ENCODE data around the gene THAP4. TPM values are rescaled to one million over a fixed set of nuclear protein-coding genes. Genes with fewer than 3 reads are reported as not detected.
"Not testable (repeated sequence)": the region's sequence is repeated elsewhere in the genome, so short reads cannot be mapped to it uniquely, and the experiment has no call there.

The THAP4 gene
- total and polyA plus RNA-seq, 2 donors: 34.0 to 36.8 TPM

DNA sequence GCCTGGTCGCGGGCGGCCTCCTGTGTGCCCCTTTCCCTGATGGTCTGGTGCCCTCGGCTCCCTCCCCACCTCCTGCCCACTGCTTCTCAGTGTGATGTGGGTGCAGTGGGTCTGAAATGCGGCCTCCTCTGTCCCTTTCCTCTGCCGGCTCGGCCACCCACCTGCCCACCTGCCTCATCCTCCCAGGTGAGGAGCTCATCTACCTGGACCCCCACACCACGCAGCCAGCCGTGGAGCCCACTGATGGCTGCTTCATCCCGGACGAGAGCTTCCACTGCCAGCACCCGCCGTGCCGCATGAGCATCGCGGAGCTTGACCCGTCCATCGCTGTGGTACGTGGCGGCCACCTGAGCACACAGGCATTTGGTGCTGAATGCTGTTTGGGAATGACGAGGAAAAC is 31.4 kb upstream of the THAP4 start:
- no peak overlapping the region for H3K27ac ChIP-seq (ENCODE audit: low read depth in 1 of 2, low read length in 1 of 2)

GRCh38 chr2:241666627-241667400 is 29.9 kb upstream of the THAP4 start:
- Histone ChIP-seq H3K27ac (ENCODE audit: low read depth in 1 of 2, low read length in 1 of 2) (no peak overlapping the region), H3K4me1 (ENCODE audit: control insufficient read depth in 2 of 2, insufficient read depth in 2 of 2, low read length in 2 of 2) (no peaks in the 10 kb centered on the region), H3K4me3 (ENCODE audit: low read length in 2 of 2) (no peak overlapping the region), H3K36me3 (ENCODE audit: control insufficient read depth in 2 of 2, insufficient read depth in 2 of 2, low read length in 1 of 2) (peaks cover 51 to 53% of the 10 kb centered on the region in 2 donors), H3K9me3 (ENCODE audit: control insufficient read depth in 2 of 2, insufficient read depth in 1 of 2, low read length in 1 of 2) (no peaks in the 10 kb centered on the region), H3K27me3 (ENCODE audit: control insufficient read depth in 2 of 2, insufficient read depth in 1 of 2, low read length in 1 of 2) (no peaks in the 10 kb centered on the region)
- WGBS: 97% methylated on average over 42 of the region's 42 CpGs
- no peak for DNase-seq (ENCODE audit: low read depth in 6 of 9, low spot score in 9 of 9)

More for the DNA sequence above, 31.4 kb upstream of the THAP4 start:
- whole genome bisulfite sequencing: 98% methylated on average over 21 of the region's 21 CpGs
- Histone ChIP-seq H3K27me3 (ENCODE audit: control insufficient read depth in 2 of 2, insufficient read depth in 1 of 2, low read length in 1 of 2) (no peaks in the 10 kb centered on the region), H3K9me3 (ENCODE audit: control insufficient read depth in 2 of 2, insufficient read depth in 1 of 2, low read length in 1 of 2) (no peaks in the 10 kb centered on the region), H3K4me1 (ENCODE audit: control insufficient read depth in 2 of 2, insufficient read depth in 2 of 2, low read length in 2 of 2) (no peaks in the 10 kb centered on the region), H3K36me3 (ENCODE audit: control insufficient read depth in 2 of 2, insufficient read depth in 2 of 2, low read length in 1 of 2) (peaks cover 57 to 63% of the 10 kb centered on the region in 2 donors), H3K4me3 (ENCODE audit: low read length in 2 of 2) (no peak overlapping the region)
- no peak for DNase-seq (ENCODE audit: low read depth in 6 of 9, low spot score in 9 of 9)

GRCh38 chr2:241665731-241666440 is 28.9 kb upstream of the THAP4 start:
- H3K27me3 ChIP-seq (ENCODE audit: control insufficient read depth in 2 of 2, insufficient read depth in 1 of 2, low read length in 1 of 2): no peaks in the 10 kb centered on the region
- no peak overlapping the region for H3K27ac ChIP-seq (ENCODE audit: low read depth in 1 of 2, low read length in 1 of 2)
- H3K36me3 ChIP-seq (ENCODE audit: control insufficient read depth in 2 of 2, insufficient read depth in 2 of 2, low read length in 1 of 2): peaks cover 50 to 51% of the 10 kb centered on the region in 2 donors
- WGBS: 96% methylated on average over 23 of the region's 23 CpGs
- no peaks in the 10 kb centered on the region for H3K4me1 ChIP-seq (ENCODE audit: control insufficient read depth in 2 of 2, insufficient read depth in 2 of 2, low read length in 2 of 2)
- no peaks in the 10 kb centered on the region for H3K9me3 ChIP-seq (ENCODE audit: control insufficient read depth in 2 of 2, insufficient read depth in 1 of 2, low read length in 1 of 2)
- no peak overlapping the region for H3K4me3 ChIP-seq (ENCODE audit: low read length in 2 of 2)
- DNase-seq (ENCODE audit: low read depth in 6 of 9, low spot score in 9 of 9): no peak

DNA sequence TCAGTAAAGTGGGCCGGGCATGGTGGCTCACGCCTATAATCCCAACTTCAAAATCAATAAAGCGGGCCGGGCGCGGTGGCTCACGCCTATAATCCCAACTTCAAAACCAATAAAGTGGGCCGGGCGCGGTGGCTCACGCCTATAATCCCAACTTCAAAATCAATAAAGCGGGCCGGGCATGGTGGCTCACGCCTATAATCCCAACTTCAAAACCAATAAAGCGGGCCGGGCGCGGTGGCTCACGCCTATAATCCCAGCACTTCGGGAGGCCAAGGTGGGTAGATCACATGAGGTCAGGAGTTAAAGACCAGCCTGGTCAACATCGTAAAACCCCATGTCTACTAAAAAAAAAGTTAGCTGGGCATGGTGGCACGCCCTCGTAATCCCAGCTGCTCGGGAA is 25.8 kb upstream of the THAP4 start:
- not testable (repeated sequence) for H3K9me3 ChIP-seq (ENCODE audit: control insufficient read depth in 2 of 2, insufficient read depth in 1 of 2, low read length in 1 of 2); DNase-seq (ENCODE audit: low read depth in 6 of 9, low spot score in 9 of 9); H3K27ac ChIP-seq (ENCODE audit: low read depth in 1 of 2, low read length in 1 of 2); H3K4me3 ChIP-seq (ENCODE audit: low read length in 2 of 2); H3K27me3 ChIP-seq (ENCODE audit: control insufficient read depth in 2 of 2, insufficient read depth in 1 of 2, low read length in 1 of 2); H3K4me1 ChIP-seq (ENCODE audit: control insufficient read depth in 2 of 2, insufficient read depth in 2 of 2, low read length in 2 of 2)
- 96% methylated on average over 24 of the region's 24 CpGs for WGBS
- H3K36me3 ChIP-seq (ENCODE audit: control insufficient read depth in 2 of 2, insufficient read depth in 2 of 2, low read length in 1 of 2): peaks cover 42 to 46% of the 10 kb centered on the region in 2 donors

DNA sequence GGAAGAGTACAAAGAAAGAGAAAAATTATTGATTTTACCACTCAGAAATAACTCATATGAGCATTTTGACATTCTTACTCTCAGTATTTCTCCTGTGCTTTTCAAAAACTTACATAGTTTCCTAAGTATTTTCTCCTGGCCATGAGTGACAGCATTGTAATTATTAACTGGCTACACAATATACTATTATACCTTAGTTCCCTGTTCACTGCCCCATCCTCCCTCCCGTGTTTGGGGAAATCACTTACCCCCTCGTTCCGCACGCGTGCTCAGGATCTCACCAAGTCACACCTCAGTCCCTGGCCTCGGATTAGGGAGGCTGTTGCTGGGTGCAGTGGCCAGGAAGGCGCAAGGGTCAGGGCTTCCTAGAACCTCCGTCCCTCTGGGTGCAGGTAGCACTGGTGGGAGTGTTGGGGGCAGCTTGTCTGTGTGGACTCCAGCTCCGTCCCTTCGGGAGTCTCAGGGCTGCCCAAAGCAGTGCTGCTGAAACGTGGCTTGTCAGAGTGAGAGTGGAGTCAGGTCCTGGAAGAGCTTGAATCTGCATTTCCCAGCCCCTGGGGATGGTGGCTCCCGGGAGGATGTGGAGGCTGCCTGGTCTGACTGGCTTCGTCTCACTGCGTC is 23.7 kb upstream of the THAP4 start:
- Histone ChIP-seq H3K9me3 (ENCODE audit: control insufficient read depth in 2 of 2, insufficient read depth in 1 of 2, low read length in 1 of 2) (no peaks in the 10 kb centered on the region), H3K27ac (ENCODE audit: low read depth in 1 of 2, low read length in 1 of 2) (no peak overlapping the region), H3K36me3 (ENCODE audit: control insufficient read depth in 2 of 2, insufficient read depth in 2 of 2, low read length in 1 of 2) (peaks cover 42 to 47% of the 10 kb centered on the region in 2 donors), H3K4me3 (ENCODE audit: low read length in 2 of 2) (no peak overlapping the region), H3K4me1 (ENCODE audit: control insufficient read depth in 2 of 2, insufficient read depth in 2 of 2, low read length in 2 of 2) (no peaks in the 10 kb centered on the region), H3K27me3 (ENCODE audit: control insufficient read depth in 2 of 2, insufficient read depth in 1 of 2, low read length in 1 of 2) (no peaks in the 10 kb centered on the region)
- DNase-seq (ENCODE audit: low read depth in 6 of 9, low spot score in 9 of 9): no peak
- 99% methylated on average over 14 of the region's 14 CpGs for WGBS

GRCh38 chr2:241659150-241659739 is 22.3 kb upstream of the THAP4 start:
- peak in 5 of 9 donors; percentile 32 to 72 (median 41) for DNase-seq (ENCODE audit: low read depth in 6 of 9, low spot score in 9 of 9)
- H3K4me3 ChIP-seq (ENCODE audit: low read length in 2 of 2): no peak overlapping the region
- no peaks in the 10 kb centered on the region for H3K4me1 ChIP-seq (ENCODE audit: control insufficient read depth in 2 of 2, insufficient read depth in 2 of 2, low read length in 2 of 2)
- H3K9me3 ChIP-seq (ENCODE audit: control insufficient read depth in 2 of 2, insufficient read depth in 1 of 2, low read length in 1 of 2): no peaks in the 10 kb centered on the region
- no peaks in the 10 kb centered on the region for H3K27me3 ChIP-seq (ENCODE audit: control insufficient read depth in 2 of 2, insufficient read depth in 1 of 2, low read length in 1 of 2)
- H3K36me3 ChIP-seq (ENCODE audit: control insufficient read depth in 2 of 2, insufficient read depth in 2 of 2, low read length in 1 of 2): peaks cover 57 to 61% of the 10 kb centered on the region in 2 donors
- 84% methylated on average over 26 of the region's 26 CpGs for WGBS
- H3K27ac ChIP-seq (ENCODE audit: low read depth in 1 of 2, low read length in 1 of 2): peak overlapping the region in 1 of 2 donors; percentile 65

DNA sequence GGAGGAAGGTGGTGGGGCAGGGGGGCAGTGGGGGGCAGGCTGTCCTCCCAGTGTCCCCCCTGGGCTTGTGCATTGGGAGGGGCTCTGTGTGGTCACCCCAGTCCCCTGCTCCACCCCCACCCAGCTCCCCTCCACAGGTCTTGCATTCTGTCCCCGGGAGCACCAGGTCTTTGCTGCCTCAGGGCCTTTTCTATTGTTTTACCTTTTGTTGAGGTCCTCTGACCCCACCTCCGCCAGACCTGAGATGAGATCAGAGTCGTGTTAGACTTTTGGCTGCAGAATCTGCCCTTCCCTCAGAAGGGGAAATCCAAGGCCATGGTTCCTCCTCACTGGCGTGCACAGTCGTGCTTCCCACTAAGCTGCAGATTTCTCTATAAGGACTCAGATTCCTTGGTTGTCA is 21.3 kb upstream of the THAP4 start:
- H3K4me3 ChIP-seq (ENCODE audit: low read length in 2 of 2): no peak overlapping the region
- peaks cover 60 to 65% of the 10 kb centered on the region in 2 donors for H3K36me3 ChIP-seq (ENCODE audit: control insufficient read depth in 2 of 2, insufficient read depth in 2 of 2, low read length in 1 of 2)
- WGBS: 95% methylated on average over 5 of the region's 5 CpGs
- H3K4me1 ChIP-seq (ENCODE audit: control insufficient read depth in 2 of 2, insufficient read depth in 2 of 2, low read length in 2 of 2): no peaks in the 10 kb centered on the region
- H3K27ac ChIP-seq (ENCODE audit: low read depth in 1 of 2, low read length in 1 of 2): peak overlapping the region in 1 of 2 donors; percentile 65
- H3K9me3 ChIP-seq (ENCODE audit: control insufficient read depth in 2 of 2, insufficient read depth in 1 of 2, low read length in 1 of 2): no peaks in the 10 kb centered on the region
- H3K27me3 ChIP-seq (ENCODE audit: control insufficient read depth in 2 of 2, insufficient read depth in 1 of 2, low read length in 1 of 2): no peaks in the 10 kb centered on the region
- peak in 1 of 9 donors; percentile 19 for DNase-seq (ENCODE audit: low read depth in 6 of 9, low spot score in 9 of 9)

GRCh38 chr2:241657786-241658254 is 20.9 kb upstream of the THAP4 start:
- Histone ChIP-seq H3K36me3 (ENCODE audit: control insufficient read depth in 2 of 2, insufficient read depth in 2 of 2, low read length in 1 of 2) (peaks cover 65 to 70% of the 10 kb centered on the region in 2 donors), H3K27ac (ENCODE audit: low read depth in 1 of 2, low read length in 1 of 2) (no peak overlapping the region), H3K4me1 (ENCODE audit: control insufficient read depth in 2 of 2, insufficient read depth in 2 of 2, low read length in 2 of 2) (no peaks in the 10 kb centered on the region), H3K4me3 (ENCODE audit: low read length in 2 of 2) (no peak overlapping the region), H3K9me3 (ENCODE audit: control insufficient read depth in 2 of 2, insufficient read depth in 1 of 2, low read length in 1 of 2) (no peaks in the 10 kb centered on the region), H3K27me3 (ENCODE audit: control insufficient read depth in 2 of 2, insufficient read depth in 1 of 2, low read length in 1 of 2) (no peaks in the 10 kb centered on the region)
- 98% methylated on average over 15 of the region's 15 CpGs for WGBS
- DNase-seq (ENCODE audit: low read depth in 6 of 9, low spot score in 9 of 9): no peak

Measured in thymus (tissue), 11 donors.